ENCODE results near the gene VSTM5. TPM values are rescaled to one million over a fixed set of nuclear protein-coding genes. Genes with fewer than 3 reads are reported as not detected.

The VSTM5 gene
- total RNA-seq, 1 experiment from 2014 or later = not detected

GRCh38 chr11:93827363-93827762 is 23.1 kb downstream of the VSTM5 start:
- H3K9ac ChIP-seq (ENCODE audit: extremely low read depth, insufficient read length, low read length) = no peak overlapping the region
- H2BK5ac ChIP-seq (ENCODE audit: insufficient read length, low read length) = no peak overlapping the region
- H3K14ac ChIP-seq (ENCODE audit: insufficient read depth, low read length) = no peak overlapping the region
- no peak overlapping the region for H2BK120ac ChIP-seq (ENCODE audit: low read depth, low read length, poor library complexity, severe bottlenecking)
- no peak for DNase-seq
- H4K5ac ChIP-seq (ENCODE audit: insufficient read length, low read depth, low read length) = no peak overlapping the region
- no peak overlapping the region for H3K4ac ChIP-seq (ENCODE audit: low read depth, low read length)
- no peak overlapping the region for H3T11ph ChIP-seq (ENCODE audit: low read length)
- H3K56ac ChIP-seq (ENCODE audit: insufficient read length, low read depth, low read length) = no peak overlapping the region
- H3K36me3 Mint-ChIP-seq (ENCODE audit: insufficient read depth in 1 of 3, low read depth in 3 of 3) = no peaks in the 10 kb centered on the region
- H4K91ac ChIP-seq (ENCODE audit: insufficient read length, low read depth, low read length) = no peak overlapping the region
- H3K9me3 ChIP-seq (ENCODE audit: control insufficient read depth, low read depth, low read length) = no peaks in the 10 kb centered on the region
- no peak overlapping the region for H2BK12ac ChIP-seq (ENCODE audit: insufficient read length, low read depth, low read length)
- H3K79me2 ChIP-seq (ENCODE audit: insufficient read depth, low read length) = no peaks in the 10 kb centered on the region
- H2BK15ac ChIP-seq (ENCODE audit: low read depth, low read length) = no peak overlapping the region
- no peak overlapping the region for H3K4me3 Mint-ChIP-seq
- no peaks in the 10 kb centered on the region for H3K79me1 ChIP-seq (ENCODE audit: insufficient read depth, low read depth, low read length, poor library complexity, severe bottlenecking)
- no peak overlapping the region for H3K27ac ChIP-seq (ENCODE audit: insufficient read length, low read depth, low read length)
- no peaks in the 10 kb centered on the region for H3K9me3 Mint-ChIP-seq
- H3K4me1 ChIP-seq (ENCODE audit: insufficient read depth, low read length) = no peaks in the 10 kb centered on the region
- no peaks in the 10 kb centered on the region for H3K27me3 ChIP-seq (ENCODE audit: insufficient read depth, low read length)
- no peak for TF ChIP-seq CTCF (conservative IDR thresholded peaks at IDR 0.05)
- H3K23ac ChIP-seq (ENCODE audit: insufficient read length, low read depth, low read length) = no peak overlapping the region
- H4K20me1 ChIP-seq (ENCODE audit: control insufficient read depth, insufficient read depth, insufficient read length) = no peaks in the 10 kb centered on the region
- no peaks in the 10 kb centered on the region; a peak in 1 of 4 replicates for H3K4me1 Mint-ChIP-seq
- H3K4me2 ChIP-seq (ENCODE audit: insufficient read depth, insufficient read length, low read length) = no peak overlapping the region
- WGBS (ENCODE audit: extremely low coverage, insufficient read length, low lambda C conversion rate) = no CpG with 5 or more reads among the region's 1 CpG
- no peak overlapping the region for H2AK5ac ChIP-seq (ENCODE audit: insufficient read length, low read length)
- H4K8ac ChIP-seq (replicated peaks; ENCODE audit: insufficient read length, low read depth, low read length) = no peak overlapping the region
- no peak overlapping the region for H3K18ac ChIP-seq (ENCODE audit: insufficient read length, low read depth, low read length)
- no peak overlapping the region for H2BK20ac ChIP-seq (ENCODE audit: low read depth, low read length, poor library complexity, severe bottlenecking)
- H2AFZ ChIP-seq (ENCODE audit: low read length) = no peak overlapping the region
- H3K23me2 ChIP-seq (ENCODE audit: insufficient read length, low read depth, low read length, poor library complexity, severe bottlenecking) = no peaks in the 10 kb centered on the region
- H3K27ac Mint-ChIP-seq = no peak overlapping the region
- no peaks in the 10 kb centered on the region; the same call in 1 of the 2 replicates for H3K27me3 Mint-ChIP-seq (ENCODE audit: low read depth)
